ENCODE data around the gene EPHA8.

The EPHA8 gene

GRCh38 chr1:22598736-22599135 is 35.4 kb downstream of the EPHA8 start:
- no peak overlapping the region for H3K4me3 ChIP-seq (replicated peaks; ENCODE audit: insufficient read depth, low read length)
- no peaks in the 10 kb centered on the region for H3K27me3 ChIP-seq (ENCODE audit: insufficient read depth, poor library complexity, severe bottlenecking)
- H3K27ac ChIP-seq (replicated peaks), result no peak overlapping the region
- no peak for DNase-seq (ENCODE audit: low read depth in 1 of 2, low spot score in 1 of 2)
- TF ChIP-seq GABPA (IDR thresholded peaks at IDR 0.05; ENCODE audit: low read depth) (no peak), CTCF (IDR thresholded peaks at IDR 0.05; ENCODE audit: insufficient read depth, low read length) (no peak), REST (IDR thresholded peaks at IDR 0.05; ENCODE audit: insufficient replicate concordance, low read depth) (no peak), SPI1 (IDR thresholded peaks at IDR 0.05; ENCODE audit: borderline replicate concordance, low read depth) (no peak), POLR2AphosphoS5 (IDR thresholded peaks at IDR 0.05; ENCODE audit: low read depth) (no peak)

- H3K27me3 ChIP-seq (ENCODE audit: insufficient read depth, poor library complexity, severe bottlenecking), result no peaks in the 10 kb centered on the region
- H3K4me3 ChIP-seq (replicated peaks; ENCODE audit: insufficient read depth, low read length), result no peak overlapping the region
- no peak for DNase-seq (ENCODE audit: low read depth in 1 of 2, low spot score in 1 of 2)
- TF ChIP-seq CTCF (IDR thresholded peaks at IDR 0.05; ENCODE audit: insufficient read depth, low read length) (no peak), POLR2AphosphoS5 (IDR thresholded peaks at IDR 0.05; ENCODE audit: low read depth) (no peak), REST (IDR thresholded peaks at IDR 0.05; ENCODE audit: insufficient replicate concordance, low read depth) (no peak), GABPA (IDR thresholded peaks at IDR 0.05; ENCODE audit: low read depth) (no peak), SPI1 (IDR thresholded peaks at IDR 0.05; ENCODE audit: borderline replicate concordance, low read depth) (no peak)
- no peak overlapping the region for H3K27ac ChIP-seq (replicated peaks)
These were observed 37.0 kb downstream of the EPHA8 start for GRCh38 chr1:22600071-22600816.

- TF ChIP-seq SPI1 (IDR thresholded peaks at IDR 0.05; ENCODE audit: borderline replicate concordance, low read depth) (no peak), GABPA (IDR thresholded peaks at IDR 0.05; ENCODE audit: low read depth) (no peak), CTCF (IDR thresholded peaks at IDR 0.05; ENCODE audit: insufficient read depth, low read length) (no peak), POLR2AphosphoS5 (IDR thresholded peaks at IDR 0.05; ENCODE audit: low read depth) (no peak), REST (IDR thresholded peaks at IDR 0.05; ENCODE audit: insufficient replicate concordance, low read depth) (no peak)
These were observed 37.7 kb downstream of the EPHA8 start for GRCh38 chr1:22600817-22601605.

More at GRCh38 chr1:22600817-22601605, 37.7 kb downstream of the EPHA8 start:
- no peak for DNase-seq (ENCODE audit: low read depth in 1 of 2, low spot score in 1 of 2)
- Histone ChIP-seq H3K4me3 (replicated peaks; ENCODE audit: insufficient read depth, low read length) (no peak overlapping the region), H3K27me3 (ENCODE audit: insufficient read depth, poor library complexity, severe bottlenecking) (no peaks in the 10 kb centered on the region), H3K27ac (replicated peaks) (no peak overlapping the region)

Measured in HL-60 (cell line).